Fibroblast of peridontal ligament (primary cell): Measurements from ENCODE around the gene WASF3.

ENCODE experiments used
- DNase-seq: peaks from one replicate; pipeline ENCODE4 v3.0.0-alpha.2; 2010; ENCODE audit errors: extremely low read depth

The WASF3 gene, protein sequence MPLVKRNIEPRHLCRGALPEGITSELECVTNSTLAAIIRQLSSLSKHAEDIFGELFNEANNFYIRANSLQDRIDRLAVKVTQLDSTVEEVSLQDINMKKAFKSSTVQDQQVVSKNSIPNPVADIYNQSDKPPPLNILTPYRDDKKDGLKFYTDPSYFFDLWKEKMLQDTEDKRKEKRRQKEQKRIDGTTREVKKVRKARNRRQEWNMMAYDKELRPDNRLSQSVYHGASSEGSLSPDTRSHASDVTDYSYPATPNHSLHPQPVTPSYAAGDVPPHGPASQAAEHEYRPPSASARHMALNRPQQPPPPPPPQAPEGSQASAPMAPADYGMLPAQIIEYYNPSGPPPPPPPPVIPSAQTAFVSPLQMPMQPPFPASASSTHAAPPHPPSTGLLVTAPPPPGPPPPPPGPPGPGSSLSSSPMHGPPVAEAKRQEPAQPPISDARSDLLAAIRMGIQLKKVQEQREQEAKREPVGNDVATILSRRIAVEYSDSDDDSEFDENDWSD

GRCh38 chr13:26557393-26558073, at the start of gene WASF3:
TSS of gene WASF3 (plus strand) at chr13:26557683. CDS start at chr13:26642271, 84,588 bp downstream.
- peak; percentile 86 for DNase-seq

GRCh38 chr13:26508885-26509284, 48.6 kb upstream of the WASF3 start:
- peak; percentile 91 for DNase-seq

- no peak for DNase-seq
Observed at GRCh38 chr13:26509491-26509890, 48.0 kb upstream of the WASF3 start.

DNA sequence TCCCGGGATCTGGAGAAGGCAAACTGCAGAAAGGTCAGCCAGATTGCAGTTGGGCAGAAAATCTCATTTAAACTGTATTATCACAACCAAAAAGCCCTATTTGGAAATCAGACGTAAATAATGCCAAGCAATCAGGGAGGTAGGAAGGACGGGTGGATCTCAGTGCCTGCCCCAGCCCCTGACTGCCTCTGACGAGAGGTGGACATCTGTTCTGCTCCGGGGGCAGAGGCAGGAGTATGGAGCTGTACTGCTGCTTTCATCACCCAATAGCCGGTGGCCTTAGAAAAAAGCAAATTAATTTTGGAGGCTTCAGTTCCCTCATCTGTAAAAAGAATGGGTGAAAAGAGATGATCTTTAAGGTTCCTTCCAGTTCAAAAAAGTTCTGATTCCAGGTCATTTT, 43.6 kb upstream of the WASF3 start:
- no peak for DNase-seq

- no peak for DNase-seq
Observed at GRCh38 chr13:26515721-26516120, 41.8 kb upstream of the WASF3 start.

DNA sequence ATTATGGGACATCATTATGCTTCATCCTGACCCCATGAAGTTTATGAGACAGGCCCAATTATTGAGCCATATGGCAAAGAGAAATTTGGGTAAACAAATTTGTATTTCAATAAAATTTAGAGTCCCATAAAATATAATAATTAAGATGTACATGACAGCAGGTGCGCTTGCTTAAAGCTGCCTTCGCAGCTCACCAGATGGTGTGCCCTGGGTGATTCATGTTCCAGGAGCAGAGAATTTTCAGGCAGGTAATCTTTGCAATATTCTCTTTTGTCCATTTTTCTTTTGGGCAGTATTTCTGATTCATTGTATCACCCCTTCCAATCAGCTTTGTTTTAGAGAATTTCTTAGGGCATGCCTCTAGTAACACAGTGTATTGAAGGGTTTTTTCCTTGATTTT, 39.5 kb upstream of the WASF3 start:
- no peak for DNase-seq

DNA sequence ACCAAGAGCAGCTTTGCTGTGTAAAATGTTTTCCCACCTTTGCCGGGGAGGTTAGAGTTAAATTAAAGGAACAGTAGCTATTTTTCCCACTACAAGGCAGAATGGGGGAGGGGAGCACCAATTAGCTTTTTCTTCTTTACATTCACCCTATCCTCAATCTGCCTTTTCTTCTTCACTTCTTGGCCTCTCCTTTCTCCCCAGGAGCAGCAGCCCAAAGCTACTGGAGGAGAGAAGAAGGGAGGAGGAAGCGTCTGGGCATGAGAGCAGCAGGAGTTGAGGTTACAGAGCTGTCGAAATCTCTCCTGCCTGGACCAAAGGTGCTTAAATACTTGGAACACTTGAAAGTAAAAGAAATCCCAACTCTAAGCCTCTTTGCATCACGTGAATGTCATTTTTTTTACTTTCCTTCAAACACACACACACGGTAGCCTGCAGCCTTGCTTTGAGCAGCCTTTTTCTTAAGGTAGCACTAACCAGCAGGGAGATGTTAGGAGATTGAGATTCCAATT, 39.0 kb upstream of the WASF3 start:
- DNase-seq = no peak

- no peak for DNase-seq
Observed at GRCh38 chr13:26522571-26522970, 34.9 kb upstream of the WASF3 start.

DNA sequence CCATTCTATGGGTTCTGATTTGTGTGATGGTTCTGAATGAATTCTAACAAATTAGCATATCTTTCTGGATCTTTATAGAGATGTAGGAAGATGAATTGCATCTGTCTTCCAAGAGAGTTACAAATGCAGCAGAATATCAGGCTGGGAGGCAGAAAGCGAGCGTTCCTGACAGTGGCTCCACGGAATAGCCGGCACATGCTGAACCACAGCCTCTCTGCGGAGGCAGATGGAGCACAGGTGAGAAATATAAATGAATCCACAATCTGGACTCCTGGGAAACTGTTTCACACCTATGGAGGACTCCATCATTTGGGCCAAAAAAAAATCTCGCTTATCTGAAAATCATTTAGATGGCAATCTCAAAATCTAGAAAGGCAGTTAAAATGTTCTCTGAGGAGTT, 34.5 kb upstream of the WASF3 start:
- no peak for DNase-seq

- DNase-seq = no peak
Observed at GRCh38 chr13:26525528-26525927, 32.0 kb upstream of the WASF3 start.

- DNase-seq = no peak
Observed at GRCh38 chr13:26526702-26527216, 30.7 kb upstream of the WASF3 start.

DNA sequence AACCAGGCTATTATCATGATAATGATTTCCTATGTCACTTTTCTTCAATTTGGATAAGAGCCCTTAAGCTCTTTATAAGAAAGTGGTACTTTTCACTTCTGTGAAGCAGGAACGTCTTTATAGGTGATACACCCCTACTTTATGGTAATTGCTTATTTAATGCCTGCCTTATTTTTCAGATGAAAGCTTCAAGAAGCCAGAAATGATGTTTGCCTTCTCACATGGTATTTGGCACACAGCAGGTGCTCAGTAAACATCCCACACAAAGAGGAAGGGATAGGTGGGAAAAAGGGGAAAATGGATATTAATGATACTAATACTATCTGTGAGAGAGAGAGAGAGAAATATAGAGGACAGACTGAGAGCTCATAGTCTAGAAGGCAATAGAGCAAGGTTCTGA, 29.0 kb upstream of the WASF3 start:
- DNase-seq = no peak

DNA sequence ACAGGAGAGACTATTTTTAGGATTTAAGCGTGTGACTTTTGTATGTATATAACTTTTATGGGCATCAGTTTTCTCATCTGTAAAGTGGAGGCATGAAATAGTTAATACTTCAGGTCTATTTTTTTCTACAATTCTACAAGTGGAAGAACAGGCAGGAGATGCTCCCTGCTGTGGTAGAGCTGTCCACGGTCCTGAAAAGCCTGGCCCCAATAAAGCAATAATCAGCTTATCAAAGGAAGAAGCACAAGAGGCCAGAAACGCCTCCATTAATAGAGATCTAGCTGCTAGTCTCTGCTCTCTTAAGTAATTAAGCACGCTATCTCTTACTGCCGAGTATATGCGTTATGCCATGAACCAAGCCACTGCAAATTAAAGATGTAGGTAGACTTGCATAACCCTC, 28.0 kb upstream of the WASF3 start:
- DNase-seq = peak; percentile 65

DNA sequence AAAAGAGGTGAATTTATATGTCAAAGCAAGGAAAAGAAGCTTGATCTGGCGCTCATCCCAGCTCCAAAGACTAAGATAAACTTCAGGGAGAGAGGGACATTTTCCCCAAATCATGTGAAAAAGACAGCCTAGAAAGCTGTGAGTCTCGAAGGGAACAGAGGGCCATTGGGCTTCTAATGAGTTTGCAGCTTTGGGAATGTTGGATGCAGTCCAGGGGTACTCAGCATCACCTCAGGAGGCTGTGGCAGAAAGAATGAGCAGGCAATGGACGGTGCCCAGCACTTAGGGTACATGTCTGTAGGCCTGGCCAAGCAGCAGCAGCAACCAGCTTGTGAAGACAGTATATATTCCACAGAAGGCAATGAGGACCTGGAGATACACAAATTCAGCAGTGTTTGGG, 25.7 kb upstream of the WASF3 start:
- no peak for DNase-seq

GRCh38 chr13:26534036-26534726, 23.3 kb upstream of the WASF3 start:
- no peak for DNase-seq

DNA sequence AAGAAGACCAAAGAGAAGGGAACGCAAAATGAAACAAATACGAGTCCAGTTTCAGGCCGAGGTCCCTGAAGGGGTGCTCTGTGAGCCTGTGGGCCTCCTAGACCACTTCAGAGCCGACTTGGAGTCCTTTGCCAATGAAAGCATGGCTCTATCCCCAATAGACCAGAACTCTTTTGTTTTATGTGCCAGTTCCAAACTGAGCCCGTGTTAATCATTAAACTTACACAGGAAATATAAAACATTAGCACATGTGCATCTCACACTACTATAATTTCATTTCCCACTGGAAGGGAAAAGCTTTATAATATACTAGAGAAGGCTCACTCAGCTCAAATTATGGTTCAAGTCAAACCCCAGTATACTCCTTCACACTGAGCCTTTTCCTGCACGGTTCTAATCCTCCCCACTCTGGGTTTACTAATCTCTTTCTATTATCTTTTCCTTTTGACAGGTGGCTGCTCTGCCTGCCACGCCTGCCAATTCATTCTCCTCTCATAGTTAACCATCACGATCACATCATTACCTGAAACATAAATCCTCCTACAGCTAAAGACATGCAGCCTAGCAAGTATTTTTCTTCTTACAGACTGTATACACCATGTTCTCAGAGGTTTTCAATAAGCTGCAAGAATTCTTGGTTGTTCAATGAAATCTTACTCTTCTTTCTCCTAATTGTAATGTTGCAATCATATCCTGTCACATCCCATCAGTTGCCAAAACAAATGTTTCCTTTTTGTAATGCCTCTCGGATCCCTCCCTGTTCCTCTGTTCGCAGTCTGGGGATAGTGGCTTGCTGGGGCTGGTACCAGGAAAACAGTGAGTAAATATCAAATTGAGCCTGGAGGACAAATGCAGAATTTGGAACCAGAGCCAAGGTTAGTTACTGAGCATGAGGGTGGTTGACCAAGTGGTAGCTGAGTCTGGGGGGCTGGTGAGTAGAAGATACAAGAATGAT, 18.8 kb upstream of the WASF3 start:
- DNase-seq = peak; percentile 19

- no peak for DNase-seq
Observed at GRCh38 chr13:26539738-26540292, 17.7 kb upstream of the WASF3 start.

- DNase-seq = peak; percentile 14
Observed at GRCh38 chr13:26540334-26540733, 17.1 kb upstream of the WASF3 start.

GRCh38 chr13:26541041-26541440, 16.4 kb upstream of the WASF3 start:
- no peak for DNase-seq
